Ammon's horn (tissue), 1 donor: ENCODE data around the gene PDCD11.
"Not testable (repeated sequence)": the region's sequence is repeated elsewhere in the genome, so short reads cannot be mapped to it uniquely, and the experiment has no call there.

ENCODE experiments used
- DNase-seq: peaks from one replicate; pipeline ENCODE4 v3.0.0-alpha.2; 2016; ENCODE audit warnings: low spot score

The PDCD11 gene

GRCh38 chr10:103416436-103417147 is 20.2 kb downstream of the PDCD11 start:
- DNase-seq = peak; percentile 81

GRCh38 chr10:103417148-103417469 is 20.7 kb downstream of the PDCD11 start:
- DNase-seq = not testable (repeated sequence)

GRCh38 chr10:103417601-103418000 is 21.2 kb downstream of the PDCD11 start:
- DNase-seq = no peak

GRCh38 chr10:103419101-103419500 is 22.7 kb downstream of the PDCD11 start:
- no peak for DNase-seq

- no peak for DNase-seq
Measured at GRCh38 chr10:103423748-103424147, 27.3 kb downstream of the PDCD11 start.

- no peak for DNase-seq
Measured at GRCh38 chr10:103427866-103428265, 31.4 kb downstream of the PDCD11 start.

- DNase-seq = no peak
Measured at GRCh38 chr10:103428989-103429643, 32.7 kb downstream of the PDCD11 start.

- no peak for DNase-seq
Measured at GRCh38 chr10:103429647-103430046, 33.2 kb downstream of the PDCD11 start.

- DNase-seq = no peak
Measured at GRCh38 chr10:103431902-103432301, 35.5 kb downstream of the PDCD11 start.

- DNase-seq = no peak
Measured at GRCh38 chr10:103433858-103434257, 37.4 kb downstream of the PDCD11 start.

GRCh38 chr10:103439776-103440175 is 43.4 kb downstream of the PDCD11 start:
- DNase-seq = no peak

- DNase-seq = no peak
Measured at GRCh38 chr10:103440416-103440815, 44.0 kb downstream of the PDCD11 start.

GRCh38 chr10:103441206-103441605 is 44.8 kb downstream of the PDCD11 start:
- DNase-seq = no peak

- DNase-seq = no peak
Measured at GRCh38 chr10:103441611-103442010, 45.2 kb downstream of the PDCD11 start.

GRCh38 chr10:103442031-103442461 is 45.6 kb downstream of the PDCD11 start:
- peak; percentile 36 for DNase-seq

- DNase-seq = no peak
Measured at GRCh38 chr10:103443475-103444185, 47.2 kb downstream of the PDCD11 start.

- DNase-seq = no peak
Measured at GRCh38 chr10:103444478-103444877, 48.1 kb downstream of the PDCD11 start.

- no peak for DNase-seq
Measured at GRCh38 chr10:103445366-103445765, 48.9 kb downstream of the PDCD11 start.

GRCh38 chr10:103445767-103446567 is 49.5 kb downstream of the PDCD11 start:
- DNase-seq = no peak

GRCh38 chr10:103447187-103447586 is 50.8 kb downstream of the PDCD11 start:
- no peak for DNase-seq

GRCh38 chr10:103448746-103449145 is 52.3 kb downstream of the PDCD11 start:
- no peak for DNase-seq
